HG03457 (cell line): ENCODE results near the gene ETS2.

ENCODE experiments used
- ATAC-seq: cut with Tn5 transposase; IDR thresholded peaks from one replicate; pipeline ENCODE4 v1.9.1; 2021; ENCODE audit warnings: moderate number of reproducible peaks; ENCODE audit not compliant: unreplicated experiment

ETS2 gene

DNA sequence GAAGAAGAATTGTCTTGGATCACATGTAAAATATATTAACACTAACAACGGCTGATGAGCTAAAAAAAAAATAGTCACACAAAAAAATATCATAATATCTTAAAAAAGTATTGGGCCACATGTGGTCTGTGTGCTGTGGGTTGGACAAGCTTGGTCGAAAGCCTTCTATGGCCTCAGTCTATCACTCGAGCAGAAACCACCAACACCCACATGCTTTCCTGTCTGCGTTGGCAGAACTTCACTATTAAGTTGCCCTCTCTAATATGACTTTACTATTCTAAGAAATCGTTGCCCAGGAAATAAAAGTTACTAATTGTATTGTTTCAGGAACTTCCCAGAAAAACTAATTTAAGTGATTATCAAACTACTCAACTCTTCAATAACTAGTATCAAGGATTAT, 28.2 kb upstream of the ETS2 start:
- ATAC-seq = no peak

DNA sequence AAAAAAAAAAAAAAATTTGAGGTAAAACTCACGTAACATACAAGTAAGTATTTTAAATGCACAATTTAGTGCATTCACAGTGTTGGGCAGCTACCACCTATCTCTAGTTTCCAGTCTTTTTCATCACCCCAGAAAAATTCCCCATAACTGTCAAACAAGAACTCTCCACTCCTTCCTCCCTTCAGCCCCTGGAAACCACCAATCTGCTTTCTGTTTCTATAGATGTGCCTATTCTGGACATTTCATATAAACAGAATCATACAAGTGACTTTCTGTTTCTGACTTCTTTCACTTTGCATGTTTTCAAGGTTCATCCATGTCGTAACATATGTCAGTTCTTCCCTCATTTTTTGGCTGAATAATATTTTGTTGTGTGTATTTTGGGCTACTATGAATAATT, 24.9 kb upstream of the ETS2 start:
- no peak for ATAC-seq

- no peak for ATAC-seq
These were observed 21.1 kb upstream of the ETS2 start for GRCh38 chr21:38784458-38785266.

DNA sequence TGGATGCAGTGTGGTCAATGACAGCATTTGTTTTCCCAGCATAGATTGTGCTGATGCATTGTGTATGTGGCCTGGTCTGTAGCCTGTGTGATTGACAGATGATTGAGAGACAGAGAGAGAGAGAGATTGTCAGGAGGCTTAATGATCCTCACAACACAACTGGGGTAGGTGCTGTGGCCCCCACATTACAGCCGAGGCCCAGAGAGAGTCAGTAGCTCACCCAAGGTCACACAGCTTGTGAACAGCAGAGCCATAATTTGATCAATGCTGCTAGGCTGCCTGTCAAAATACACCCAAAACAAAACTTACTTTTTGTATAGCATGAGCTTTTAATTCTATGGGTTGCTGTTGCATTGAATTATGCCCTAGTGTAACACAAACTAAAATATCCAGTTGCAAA, 20.2 kb upstream of the ETS2 start:
- ATAC-seq = no peak

DNA sequence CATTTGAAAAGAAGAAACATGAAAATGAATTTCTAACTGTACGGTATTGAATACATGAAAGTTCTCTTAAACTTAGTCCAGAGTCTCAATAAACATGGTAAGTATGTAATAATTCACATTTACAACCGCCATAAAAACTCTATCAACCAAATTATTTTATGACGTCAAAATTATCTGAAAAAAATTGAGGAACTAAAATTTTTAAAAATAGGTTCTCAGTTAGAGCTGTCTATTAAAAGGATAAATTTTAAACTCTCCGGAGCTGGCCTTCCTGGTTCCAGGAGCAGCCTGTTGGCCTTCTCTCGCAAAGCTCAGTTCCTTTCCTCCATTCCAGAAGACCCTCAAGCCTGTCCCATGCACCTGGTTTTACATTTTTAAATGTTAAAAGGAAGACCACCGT, 18.7 kb upstream of the ETS2 start:
- ATAC-seq = no peak

DNA sequence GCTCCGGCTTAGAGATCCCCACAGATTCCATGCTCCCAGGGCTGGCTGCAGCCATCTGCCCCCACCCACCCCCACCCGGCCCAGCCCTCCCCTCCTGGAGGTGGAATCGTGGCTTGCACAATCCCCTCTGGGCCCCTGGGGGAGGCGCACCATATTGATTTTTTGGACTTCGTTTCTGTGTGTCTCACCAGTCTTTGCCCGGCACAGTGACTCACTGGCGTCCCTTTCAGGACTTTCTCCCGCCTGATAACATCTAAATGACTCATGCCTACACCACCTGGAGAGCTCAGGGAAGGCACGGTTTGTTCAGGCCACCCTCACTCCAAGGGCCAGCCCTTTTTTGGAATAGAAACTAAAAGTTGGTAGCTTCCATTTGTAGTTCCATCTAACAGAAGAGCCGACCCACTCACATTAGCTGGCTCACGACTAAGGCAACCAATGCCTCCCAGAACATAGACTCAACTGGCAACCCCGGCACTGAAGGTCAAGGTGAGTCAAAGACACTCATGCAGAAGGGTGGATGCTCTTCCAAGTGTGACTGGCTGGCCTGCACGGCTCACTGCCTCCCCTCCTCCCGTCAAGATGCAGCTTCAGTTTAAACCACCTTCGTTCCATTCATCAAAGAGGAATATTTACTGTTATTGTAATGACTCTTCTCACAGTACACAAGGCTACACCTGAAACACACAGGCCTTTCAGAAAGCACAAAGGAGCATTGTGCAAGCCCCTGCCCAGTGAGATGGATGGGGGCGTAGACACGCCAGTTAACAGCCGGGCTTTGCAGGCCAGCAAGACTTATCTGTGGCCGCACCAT, 18.1 kb upstream of the ETS2 start:
- no peak for ATAC-seq

DNA sequence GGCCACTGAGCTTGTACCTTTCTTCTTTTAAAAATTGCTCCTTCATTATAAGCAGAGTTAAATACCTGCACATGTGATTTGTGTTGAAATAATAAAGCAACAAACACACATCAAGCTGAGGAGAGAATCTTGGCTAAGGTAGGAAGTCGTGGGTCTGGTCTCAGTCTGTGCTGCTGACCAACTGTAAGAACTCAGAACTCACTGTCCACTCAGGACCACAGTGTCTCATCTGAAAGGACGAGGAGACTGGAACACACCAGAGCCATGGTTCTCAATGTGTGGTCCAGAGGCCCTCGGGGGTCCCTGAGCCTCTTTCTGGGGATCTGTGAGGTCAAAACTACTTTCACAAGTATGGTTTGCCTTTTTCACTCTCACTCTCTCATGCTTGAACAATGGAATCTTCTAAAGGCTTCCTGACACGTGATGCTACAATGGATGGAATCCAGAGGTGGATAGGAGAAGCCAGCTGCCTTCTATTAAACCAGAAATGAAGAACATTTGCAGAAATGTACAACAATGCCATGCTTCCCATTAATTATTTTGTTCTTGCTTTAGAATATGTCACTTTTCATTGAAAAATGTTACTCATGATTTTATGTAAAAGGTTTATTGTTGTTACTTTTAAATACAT, 17.3 kb upstream of the ETS2 start:
- ATAC-seq = no peak

- no peak for ATAC-seq
These were observed 16.5 kb upstream of the ETS2 start for GRCh38 chr21:38789275-38789674.

- ATAC-seq = no peak
These were observed 15.7 kb upstream of the ETS2 start for GRCh38 chr21:38790059-38790458.

- no peak for ATAC-seq
These were observed 14.8 kb upstream of the ETS2 start for GRCh38 chr21:38790961-38791360.

GRCh38 chr21:38792676-38793459, 12.9 kb upstream of the ETS2 start:
- no peak for ATAC-seq

GRCh38 chr21:38793926-38794713, 11.6 kb upstream of the ETS2 start:
- ATAC-seq = no peak

DNA sequence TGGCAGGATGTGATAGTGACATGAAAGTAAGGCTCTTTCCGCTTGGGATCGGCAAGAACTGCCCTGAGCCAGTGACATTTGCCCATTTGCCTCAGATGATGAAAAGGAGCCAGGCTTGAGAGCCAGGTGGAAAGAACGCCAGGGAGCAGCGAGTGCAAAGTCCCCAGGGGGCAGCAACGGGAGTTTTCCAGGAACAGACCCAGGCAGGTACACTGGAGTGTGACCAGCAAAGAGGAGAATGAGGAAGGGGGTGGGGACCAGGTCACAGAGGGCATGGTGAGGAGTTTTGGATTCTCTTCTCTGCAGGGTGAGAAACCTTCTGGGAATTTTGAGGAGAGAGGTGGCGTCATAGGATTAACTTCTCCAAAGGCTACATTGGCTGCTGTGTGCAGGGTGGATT, 10.8 kb upstream of the ETS2 start:
- ATAC-seq = no peak

DNA sequence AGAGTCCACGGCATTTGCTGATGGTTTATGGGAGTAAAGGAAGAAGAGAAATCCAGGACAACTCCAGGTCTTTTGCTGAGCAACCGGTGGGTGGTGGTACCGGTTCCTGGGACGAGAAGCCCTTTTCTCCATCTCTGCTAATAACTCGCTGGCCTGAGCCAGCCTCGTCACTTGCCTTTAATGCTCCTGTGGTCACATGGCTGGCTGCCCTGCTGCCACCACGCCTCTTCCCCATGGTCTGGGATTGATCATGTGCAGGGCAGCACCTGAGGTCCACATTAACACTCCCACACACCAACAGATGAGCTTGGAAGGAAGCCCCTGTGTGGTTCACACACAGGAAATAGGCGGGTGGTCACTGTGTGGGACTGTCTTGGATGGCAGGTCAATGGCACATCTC, 10.3 kb upstream of the ETS2 start:
- no peak for ATAC-seq

DNA sequence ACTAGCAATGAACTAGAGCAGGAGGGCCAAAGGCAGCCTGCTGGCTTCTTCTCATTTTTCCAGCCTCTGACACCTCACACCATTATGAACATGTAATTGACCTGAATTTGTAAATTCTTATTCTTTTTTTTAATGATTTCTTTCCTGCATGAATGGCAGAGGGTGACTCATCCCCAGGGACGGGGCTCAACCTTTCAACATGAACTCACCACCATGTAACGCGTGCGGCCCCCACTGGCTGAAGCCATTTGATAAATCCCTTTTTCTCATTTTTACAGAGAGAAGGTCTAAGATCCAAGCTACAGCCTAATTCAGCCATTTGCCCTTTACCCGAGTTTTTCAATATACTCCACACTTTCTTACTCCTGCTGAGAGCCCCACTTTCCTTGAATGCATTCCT, 9.3 kb upstream of the ETS2 start:
- ATAC-seq = no peak

GRCh38 chr21:38797470-38797869, 8.3 kb upstream of the ETS2 start:
- ATAC-seq = no peak

DNA sequence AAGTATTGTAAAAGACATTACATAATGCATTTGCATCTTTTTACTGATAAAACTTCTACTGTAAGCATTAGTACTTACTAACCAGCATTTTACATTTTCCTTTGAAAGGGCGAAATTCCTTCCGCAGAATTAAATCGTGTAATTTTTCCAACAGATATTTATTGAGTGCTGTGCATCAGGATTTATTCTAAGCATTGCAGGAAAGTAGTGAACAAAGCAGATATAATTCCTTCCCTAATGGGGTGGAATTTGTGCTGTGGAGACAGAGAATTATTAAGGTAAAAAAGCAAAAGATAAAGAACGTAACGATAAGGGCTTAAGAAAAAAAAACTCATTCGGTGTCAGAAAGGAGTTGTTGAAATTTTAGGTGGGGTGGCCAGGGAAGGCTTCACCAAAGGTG, 7.6 kb upstream of the ETS2 start:
- ATAC-seq = no peak

DNA sequence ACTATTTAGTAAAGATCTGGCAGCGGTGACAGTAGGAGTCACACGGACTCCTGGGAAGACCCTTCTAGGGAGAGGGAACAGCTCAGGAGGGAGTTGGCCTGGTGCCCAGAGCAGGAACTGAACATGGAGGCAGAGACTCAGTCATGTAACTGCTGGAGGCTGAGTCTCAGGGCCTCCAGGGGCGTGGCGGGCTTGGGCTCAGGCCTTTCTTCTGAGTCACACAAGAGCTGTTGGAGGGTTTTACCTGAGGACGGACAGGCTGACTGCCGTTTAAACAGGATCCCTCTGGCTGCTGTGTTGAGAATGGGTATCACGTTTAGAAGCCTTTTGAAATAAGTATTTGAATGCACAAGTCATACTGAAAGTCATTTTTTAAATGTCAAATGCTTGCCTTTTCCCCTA, 7.2 kb upstream of the ETS2 start:
- no peak for ATAC-seq

GRCh38 chr21:38800046-38800758, 5.5 kb upstream of the ETS2 start:
- ATAC-seq = no peak
